CD4-positive, alpha-beta T cell treated with Interleukin-4 for 1 hour (primary cell): ENCODE data around the gene CASS4.

Source experiments
- DNase-seq, 2 donors: peaks; one replicate each; pipeline ENCODE4 v3.0.0-alpha.2; 2020 to 2022

The CASS4 gene

DNA sequence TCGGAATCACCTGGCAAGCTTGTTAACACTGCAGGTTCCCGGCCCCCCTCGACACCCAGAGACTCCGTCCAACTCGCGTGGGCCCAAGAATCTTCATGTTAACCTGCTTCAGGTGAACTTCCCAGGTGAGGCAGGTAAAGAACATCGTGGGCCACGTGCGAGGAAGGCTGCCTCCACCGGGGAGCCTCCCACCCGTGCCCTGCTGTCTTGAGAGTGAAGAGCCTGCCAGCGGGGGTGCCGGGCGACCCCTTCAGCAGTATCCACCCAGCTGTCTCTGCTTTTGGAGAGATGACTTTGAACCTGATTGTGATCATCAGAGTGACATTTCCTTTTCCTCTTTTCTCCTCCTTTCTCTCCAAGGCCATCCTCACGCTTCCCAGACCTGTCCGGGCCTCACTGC, 33.5 kb downstream of the CASS4 start:
- no peak for DNase-seq

GRCh38 chr20:56447227-56447626, 35.2 kb downstream of the CASS4 start:
- DNase-seq: no peak

DNA sequence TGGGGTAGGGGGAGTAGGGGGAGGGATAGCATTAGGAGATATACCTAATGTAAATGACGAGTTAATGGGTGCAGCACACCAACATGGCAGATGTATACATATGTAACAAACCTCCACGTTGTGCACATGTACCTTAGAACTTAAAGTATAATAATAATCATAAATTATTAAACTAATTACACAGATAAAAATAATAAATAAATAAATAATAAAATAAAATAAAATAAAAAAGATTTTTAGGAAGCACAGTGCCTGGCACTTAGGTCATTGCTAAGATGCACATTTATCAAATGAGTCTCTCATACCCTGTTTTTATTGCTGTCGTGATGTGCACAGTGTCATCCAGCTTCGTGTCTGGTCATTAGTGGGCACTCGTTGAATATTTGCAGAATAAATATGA, 37.4 kb downstream of the CASS4 start:
- DNase-seq: no peak

DNA sequence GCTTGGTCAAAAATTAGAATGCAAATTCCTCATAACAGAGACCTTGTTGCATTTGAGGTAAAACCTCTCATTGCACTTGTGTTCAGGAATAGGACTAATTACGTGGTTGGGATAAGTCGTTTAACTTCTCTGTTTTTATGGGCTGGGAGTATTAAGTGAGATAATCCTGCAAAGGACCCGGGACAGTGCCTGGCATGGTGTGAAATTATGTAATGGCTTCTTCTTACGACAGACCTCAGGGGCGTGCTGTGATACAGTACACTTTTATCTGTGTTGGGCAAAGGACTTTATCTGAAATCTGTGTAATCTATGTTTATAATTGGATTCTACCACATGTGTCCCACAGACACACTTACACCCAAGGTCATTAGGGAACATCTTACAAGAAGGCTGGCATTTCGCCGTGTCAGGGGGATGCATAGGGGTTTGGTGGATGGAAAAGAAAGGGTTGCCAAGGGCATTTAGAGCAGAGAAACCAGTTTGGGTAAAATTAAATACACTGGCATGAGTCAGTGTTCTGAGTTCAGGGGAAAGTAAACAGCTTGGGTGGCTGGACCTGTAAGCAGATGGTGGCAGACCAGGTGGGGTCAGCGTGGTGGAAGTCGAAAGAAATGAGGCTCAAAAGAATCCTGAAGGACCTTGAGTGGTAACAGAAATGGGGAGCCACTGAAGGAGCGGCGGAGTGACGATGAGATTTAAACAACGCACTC, 39.2 kb downstream of the CASS4 start:
- no peak for DNase-seq

GRCh38 chr20:56453352-56453751, 41.3 kb downstream of the CASS4 start:
- no peak for DNase-seq

DNA sequence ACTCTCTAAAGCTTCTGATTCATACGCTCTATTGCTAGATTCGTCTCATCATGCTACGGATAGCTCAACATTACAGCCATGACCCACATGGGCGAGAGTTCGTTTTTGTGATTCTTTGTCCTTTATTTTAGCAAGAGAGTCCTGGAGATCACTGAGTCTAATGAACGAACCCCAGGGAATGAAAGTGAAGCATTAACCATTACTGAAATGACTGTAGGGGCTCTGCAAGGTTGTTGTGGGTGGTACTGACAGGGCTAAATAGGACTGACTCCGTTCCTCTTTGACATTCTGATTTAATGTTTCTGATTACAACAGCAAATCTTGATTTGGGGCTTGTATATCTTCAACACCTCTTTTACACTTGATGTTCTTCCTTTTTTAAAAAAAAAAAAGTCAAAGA, 42.7 kb downstream of the CASS4 start:
- DNase-seq: no peak

DNA sequence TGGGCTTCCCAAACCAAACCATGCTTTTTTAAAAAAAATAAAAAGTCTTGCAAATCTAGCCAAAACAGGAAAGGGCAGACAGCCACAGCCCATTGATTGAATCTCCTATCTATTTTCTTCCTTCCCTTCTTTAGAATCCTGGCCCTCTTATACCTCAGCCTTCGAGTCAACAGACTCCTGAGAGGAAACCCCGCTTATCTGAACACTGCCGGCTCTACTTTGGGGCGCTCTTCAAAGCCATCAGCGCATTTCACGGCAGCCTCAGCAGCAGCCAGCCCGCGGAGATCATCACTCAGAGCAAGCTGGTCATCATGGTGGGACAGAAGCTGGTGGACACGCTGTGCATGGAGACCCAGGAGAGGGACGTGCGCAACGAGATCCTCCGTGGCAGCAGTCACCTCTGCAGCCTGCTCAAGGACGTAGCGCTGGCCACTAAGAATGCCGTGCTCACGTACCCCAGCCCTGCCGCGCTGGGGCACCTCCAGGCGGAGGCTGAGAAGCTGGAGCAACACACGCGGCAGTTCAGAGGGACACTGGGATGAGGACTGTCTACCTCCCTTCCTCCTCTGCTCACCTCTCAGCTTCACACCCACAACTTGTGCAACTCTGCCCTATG, 46.3 kb downstream of the CASS4 start:
- no peak for DNase-seq

GRCh38 chr20:56460459-56460858, 48.4 kb downstream of the CASS4 start:
- DNase-seq: peak; percentile 76 to 87

GRCh38 chr20:56461576-56461975, 49.5 kb downstream of the CASS4 start:
- no peak for DNase-seq

DNA sequence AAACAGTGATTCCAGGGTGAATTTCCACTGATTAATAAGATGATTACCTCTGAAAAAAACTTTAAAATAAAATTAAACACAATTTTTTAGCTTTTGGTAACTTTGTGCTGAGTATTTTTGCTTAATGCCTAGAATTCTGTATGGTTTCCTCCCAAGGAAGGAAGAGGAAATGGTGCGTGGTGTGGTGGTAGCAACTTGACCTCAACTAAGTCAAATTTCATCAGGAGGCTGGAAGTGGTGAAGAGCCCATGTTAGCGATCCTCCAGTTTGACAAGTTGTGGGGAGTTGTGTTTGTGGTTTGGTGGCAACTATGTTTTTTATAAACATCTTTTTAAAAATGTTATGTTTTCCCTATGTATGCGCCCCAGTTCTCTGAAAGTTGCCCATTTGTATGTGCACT, 51.4 kb downstream of the CASS4 start:
- DNase-seq: peak; percentile 26 to 51

DNA sequence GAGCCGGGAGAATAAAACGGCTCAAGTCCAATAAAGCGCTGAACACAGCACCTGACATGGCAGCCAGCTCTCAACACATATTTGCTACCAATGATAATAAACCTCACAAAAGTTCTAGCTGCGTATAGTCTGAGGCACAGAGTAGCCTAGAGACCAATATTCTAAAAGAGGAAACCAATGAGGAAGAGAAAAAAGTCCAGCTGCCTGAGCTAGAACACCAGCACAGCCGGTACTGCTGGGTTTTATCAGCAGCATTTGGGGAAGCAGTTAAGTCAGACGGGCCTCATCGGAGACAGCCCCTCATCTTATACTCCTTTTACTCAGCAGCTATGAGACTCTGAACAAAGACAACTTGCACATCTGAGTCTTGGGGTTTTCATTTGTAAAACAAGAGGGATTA, 53.9 kb downstream of the CASS4 start:
- peak in 1 of 2 donors; percentile 50 for DNase-seq

GRCh38 chr20:56467968-56468315, 55.9 kb downstream of the CASS4 start:
- DNase-seq: no peak

DNA sequence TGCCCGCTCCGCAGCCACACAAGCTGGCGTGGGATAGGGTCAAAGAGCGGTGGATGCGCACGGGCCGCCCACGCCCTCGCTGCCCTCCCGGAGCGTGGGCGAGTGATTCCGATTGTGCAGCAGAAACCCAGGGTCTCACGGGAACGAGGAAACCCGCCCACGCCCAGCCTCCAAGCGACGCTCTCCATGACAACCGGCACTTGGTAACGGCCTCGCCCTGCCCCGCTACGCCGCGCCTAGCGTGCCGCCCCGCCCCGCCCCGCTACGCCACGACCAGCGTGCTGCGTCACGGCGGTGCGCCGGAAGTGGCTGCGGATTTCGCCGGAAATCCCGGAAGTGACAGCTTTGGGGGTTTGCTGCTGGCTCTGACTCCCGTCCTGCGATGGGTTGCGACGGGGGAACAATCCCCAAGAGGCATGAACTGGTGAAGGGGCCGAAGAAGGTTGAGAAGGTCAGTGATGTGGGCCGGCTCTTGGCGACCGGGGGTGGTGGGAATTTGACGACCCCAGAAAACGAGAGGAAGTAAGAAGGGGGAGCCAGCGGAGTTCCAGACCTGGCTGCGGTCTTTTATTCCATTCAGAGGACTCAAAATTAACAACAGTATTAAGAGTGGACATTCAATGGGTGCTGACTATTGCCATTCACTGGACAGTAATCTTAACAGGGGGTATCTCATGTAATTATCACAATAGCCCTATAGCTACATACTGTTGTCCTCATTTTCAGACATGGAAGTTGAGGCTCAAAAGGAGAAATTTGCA, 56.4 kb downstream of the CASS4 start, which contains the start of gene RTF2:
Gene RTF2 (plus strand): TSS at position 312 of the 761 bp plus-strand sequence. CDS start 71 bp downstream, at position 383.
- peak; percentile 97 for DNase-seq

DNA sequence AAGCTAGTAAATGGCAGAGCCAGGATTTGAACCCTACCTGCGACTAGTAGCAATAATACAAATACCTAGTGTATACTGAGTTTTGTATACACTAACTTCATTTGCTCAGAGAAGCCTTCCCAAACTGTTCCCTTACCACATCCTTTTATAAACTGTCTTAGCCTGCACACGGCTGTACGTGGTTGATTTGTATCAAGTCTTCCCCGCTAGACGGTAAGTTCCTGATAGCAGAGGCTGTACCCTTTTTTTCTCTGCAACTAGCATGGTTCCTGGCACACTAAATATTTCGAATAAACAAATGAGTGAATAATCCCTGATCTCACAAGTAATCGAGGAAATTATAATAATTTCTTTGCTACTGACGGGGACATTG, 57.0 kb downstream of the CASS4 start:
- peak in 1 of 2 donors; percentile 27 for DNase-seq

DNA sequence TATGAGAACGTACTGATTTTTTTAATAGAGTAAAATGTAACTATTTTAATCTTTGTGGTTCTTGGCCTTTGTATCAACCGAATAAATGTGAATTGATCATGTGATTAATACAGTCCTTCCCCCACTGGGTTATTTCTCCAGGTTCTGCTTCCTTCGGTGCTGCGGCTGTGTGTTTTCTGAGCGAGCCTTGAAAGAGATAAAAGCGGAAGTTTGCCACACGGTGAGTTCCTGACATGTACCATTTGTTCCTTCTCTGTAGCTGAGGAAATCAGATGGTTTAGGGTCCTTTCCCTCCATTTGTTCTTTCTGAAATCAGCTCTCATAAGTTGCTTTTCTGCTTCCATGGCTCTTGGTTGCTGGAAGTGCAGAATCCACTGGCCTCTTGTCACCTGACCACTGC, 71.9 kb downstream of the CASS4 start:
- peak; percentile 19 to 48 for DNase-seq

DNA sequence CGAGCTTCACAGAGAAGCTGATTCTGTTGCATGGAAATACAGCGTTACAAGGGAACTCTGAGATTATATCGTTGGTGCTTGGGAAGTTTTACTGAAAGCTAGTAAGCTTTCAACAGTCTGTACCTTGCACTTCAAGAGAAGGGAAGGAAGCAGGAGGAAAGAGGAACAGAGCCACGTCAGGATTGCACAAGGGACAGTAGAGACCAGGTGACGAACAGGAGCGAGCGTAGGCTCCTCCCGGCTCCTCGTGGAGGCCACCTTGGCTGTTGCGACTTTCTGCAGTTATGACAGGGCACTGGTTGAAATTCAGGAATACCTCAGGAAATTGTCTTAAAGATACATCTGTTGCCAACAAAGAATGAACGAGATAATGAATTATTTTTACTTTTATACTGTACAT, 75.2 kb downstream of the CASS4 start:
- peak in 1 of 2 donors; percentile 30 for DNase-seq

DNA sequence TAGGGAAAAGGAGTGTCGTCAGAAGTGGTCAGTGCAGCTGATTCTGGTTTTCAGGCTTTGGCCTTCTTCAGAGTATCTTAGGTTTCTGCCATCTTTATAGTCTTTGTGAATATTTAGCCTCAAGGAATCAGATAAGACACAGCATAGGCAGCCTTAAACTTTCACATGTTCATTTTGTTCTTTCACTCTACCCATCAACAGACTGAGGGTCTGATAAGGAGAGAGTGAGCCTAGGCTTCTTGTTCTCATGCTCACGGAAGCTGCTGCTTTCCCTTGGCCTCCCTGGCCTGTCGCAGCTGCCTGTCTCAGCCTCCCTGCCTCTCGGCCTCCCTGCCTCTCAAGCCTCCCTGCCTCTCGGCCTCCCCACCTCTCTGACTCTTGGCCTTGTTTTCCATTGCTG, 76.5 kb downstream of the CASS4 start:
- no peak for DNase-seq

GRCh38 chr20:56501116-56501515, 89.1 kb downstream of the CASS4 start:
- no peak for DNase-seq

- DNase-seq: no peak
Measured at GRCh38 chr20:56503916-56504315, 91.9 kb downstream of the CASS4 start.

DNA sequence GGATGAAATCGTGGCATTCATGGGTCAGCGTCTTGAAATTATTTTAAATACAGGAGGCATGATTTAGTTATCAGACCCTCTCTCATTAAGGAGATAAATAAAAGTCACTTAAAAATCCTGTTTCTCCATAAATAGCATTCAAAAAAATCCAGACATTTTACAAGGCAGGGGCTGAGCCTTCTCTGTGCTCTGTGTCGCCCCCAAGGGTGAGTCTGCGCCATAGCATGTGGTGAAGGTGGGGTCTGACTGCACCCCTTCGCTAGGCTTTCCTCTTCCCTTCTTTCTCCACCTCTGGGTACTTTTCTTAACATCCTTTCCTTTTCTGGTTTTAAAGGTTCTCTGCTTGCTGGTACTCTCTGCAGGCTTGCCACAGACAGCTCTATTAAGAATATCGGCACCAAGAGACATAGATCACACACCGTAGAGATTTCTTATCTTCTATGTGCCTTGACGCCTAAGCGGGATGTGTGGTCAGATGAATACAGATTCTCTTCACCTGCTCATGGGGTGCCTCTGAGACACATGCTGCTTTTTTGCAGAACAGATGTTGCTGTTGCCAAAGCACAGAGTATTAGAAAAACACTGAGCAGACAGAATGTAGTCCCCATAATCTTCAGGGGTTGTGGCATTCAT, 92.4 kb downstream of the CASS4 start:
- peak in 1 of 2 donors; percentile 18 for DNase-seq

GRCh38 chr20:56506103-56506502, 94.0 kb downstream of the CASS4 start:
- DNase-seq: no peak
